ENCODE results near the gene LUM.

LUM gene

GRCh38 chr12:91074154-91074709 is 37.1 kb downstream of the LUM start:
- no peak for DNase-seq

GRCh38 chr12:91073426-91073825 is 37.9 kb downstream of the LUM start:
- no peak for DNase-seq

GRCh38 chr12:91072931-91073330 is 38.4 kb downstream of the LUM start:
- no peak for DNase-seq

- no peak for DNase-seq
These were observed 40.4 kb downstream of the LUM start for GRCh38 chr12:91070936-91071335.

- no peak for DNase-seq
These were observed 45.9 kb downstream of the LUM start for GRCh38 chr12:91065396-91065795.

- no peak for DNase-seq
These were observed 46.7 kb downstream of the LUM start for GRCh38 chr12:91064640-91065039.

- DNase-seq, result no peak
These were observed 50.2 kb downstream of the LUM start for GRCh38 chr12:91061091-91061490.

GRCh38 chr12:91059211-91059610 is 52.1 kb downstream of the LUM start:
- DNase-seq, result no peak

- no peak for DNase-seq
These were observed 52.5 kb downstream of the LUM start for GRCh38 chr12:91058786-91059185.

GRCh38 chr12:91057368-91058165 is 53.7 kb downstream of the LUM start, which contains the start of gene KERA:
Gene KERA (minus strand): TSS chr12:91058024. CDS start chr12:91056281, 1,743 bp downstream.
- no peak for DNase-seq

- no peak for DNase-seq
These were observed 54.8 kb downstream of the LUM start for GRCh38 chr12:91056488-91056887.

- DNase-seq, result no peak
These were observed 55.3 kb downstream of the LUM start for GRCh38 chr12:91055976-91056375.

GRCh38 chr12:91053951-91054715 is 57.2 kb downstream of the LUM start:
- DNase-seq, result no peak
